ENCODE results near the gene ARHGEF38.

ARHGEF38 gene

GRCh38 chr4:105509291-105509690 lies 43.1 kb upstream of the ARHGEF38 start:
- H3F3A ChIP-seq (ENCODE audit: low read depth): no peaks in the 10 kb centered on the region
- H3K9ac ChIP-seq (ENCODE audit: low read depth, low read length, poor library complexity, severe bottlenecking): no peak overlapping the region
- no peaks in the 10 kb centered on the region for H3K27me3 ChIP-seq (ENCODE audit: insufficient read depth, low read length, poor library complexity, severe bottlenecking)
- H3K4me1 ChIP-seq (ENCODE audit: insufficient read depth, low read length, poor library complexity, severe bottlenecking): no peaks in the 10 kb centered on the region
- H4K20me1 ChIP-seq (ENCODE audit: insufficient read depth, low read length, poor library complexity, severe bottlenecking): no peaks in the 10 kb centered on the region
- no peak overlapping the region for H3K4me3 ChIP-seq (ENCODE audit: low read length, poor library complexity, severe bottlenecking)
- H3K36me3 ChIP-seq (ENCODE audit: insufficient read depth, low read length): no peaks in the 10 kb centered on the region
- no peak overlapping the region for H3K4me2 ChIP-seq (ENCODE audit: low read depth, low read length, poor library complexity, severe bottlenecking)
- no peak for TF ChIP-seq EZH2phosphoT487 (IDR thresholded peaks at IDR 0.05; ENCODE audit: borderline replicate concordance)
- no peak for TF ChIP-seq CTCF (conservative IDR thresholded peaks at IDR 0.05; ENCODE audit: low read length)
- H2AFZ ChIP-seq (ENCODE audit: low read length): no peak overlapping the region
- H3K9me2 ChIP-seq (replicated peaks; ENCODE audit: low read depth, low read length): no peaks in the 10 kb centered on the region
- no peaks in the 10 kb centered on the region for H3K79me2 ChIP-seq (ENCODE audit: insufficient read depth, low read length)
- no peaks in the 10 kb centered on the region for H3K9me3 ChIP-seq (ENCODE audit: insufficient read depth, low read depth, low read length)

GRCh38 chr4:105509714-105510113 lies 42.7 kb upstream of the ARHGEF38 start:
- no peaks in the 10 kb centered on the region for H3K36me3 ChIP-seq (ENCODE audit: insufficient read depth, low read length)
- H3K9me3 ChIP-seq (ENCODE audit: insufficient read depth, low read depth, low read length): no peaks in the 10 kb centered on the region
- no peak overlapping the region for H3K4me3 ChIP-seq (ENCODE audit: low read length, poor library complexity, severe bottlenecking)
- no peaks in the 10 kb centered on the region for H3F3A ChIP-seq (ENCODE audit: low read depth)
- no peak for TF ChIP-seq EZH2phosphoT487 (IDR thresholded peaks at IDR 0.05; ENCODE audit: borderline replicate concordance)
- H3K79me2 ChIP-seq (ENCODE audit: insufficient read depth, low read length): no peaks in the 10 kb centered on the region
- no peak overlapping the region for H2AFZ ChIP-seq (ENCODE audit: low read length)
- H3K4me1 ChIP-seq (ENCODE audit: insufficient read depth, low read length, poor library complexity, severe bottlenecking): no peaks in the 10 kb centered on the region
- no peaks in the 10 kb centered on the region for H4K20me1 ChIP-seq (ENCODE audit: insufficient read depth, low read length, poor library complexity, severe bottlenecking)
- H3K4me2 ChIP-seq (ENCODE audit: low read depth, low read length, poor library complexity, severe bottlenecking): no peak overlapping the region
- H3K9ac ChIP-seq (ENCODE audit: low read depth, low read length, poor library complexity, severe bottlenecking): no peak overlapping the region
- no peaks in the 10 kb centered on the region for H3K9me2 ChIP-seq (replicated peaks; ENCODE audit: low read depth, low read length)
- no peaks in the 10 kb centered on the region for H3K27me3 ChIP-seq (ENCODE audit: insufficient read depth, low read length, poor library complexity, severe bottlenecking)

GRCh38 chr4:105510245-105510644 lies 42.2 kb upstream of the ARHGEF38 start:
- TF ChIP-seq EZH2phosphoT487 (IDR thresholded peaks at IDR 0.05; ENCODE audit: borderline replicate concordance): no peak
- no peak for TF ChIP-seq CTCF (conservative IDR thresholded peaks at IDR 0.05; ENCODE audit: low read length)
- Histone ChIP-seq H3K79me2 (ENCODE audit: insufficient read depth, low read length) (no peaks in the 10 kb centered on the region), H4K20me1 (ENCODE audit: insufficient read depth, low read length, poor library complexity, severe bottlenecking) (no peaks in the 10 kb centered on the region), H2AFZ (ENCODE audit: low read length) (no peak overlapping the region), H3K9me3 (ENCODE audit: insufficient read depth, low read depth, low read length) (no peaks in the 10 kb centered on the region), H3K4me1 (ENCODE audit: insufficient read depth, low read length, poor library complexity, severe bottlenecking) (no peaks in the 10 kb centered on the region), H3K27me3 (ENCODE audit: insufficient read depth, low read length, poor library complexity, severe bottlenecking) (no peaks in the 10 kb centered on the region), H3K9ac (ENCODE audit: low read depth, low read length, poor library complexity, severe bottlenecking) (no peak overlapping the region), H3F3A (ENCODE audit: low read depth) (no peaks in the 10 kb centered on the region), H3K4me3 (ENCODE audit: low read length, poor library complexity, severe bottlenecking) (no peak overlapping the region), H3K36me3 (ENCODE audit: insufficient read depth, low read length) (no peaks in the 10 kb centered on the region), H3K9me2 (replicated peaks; ENCODE audit: low read depth, low read length) (no peaks in the 10 kb centered on the region), H3K4me2 (ENCODE audit: low read depth, low read length, poor library complexity, severe bottlenecking) (no peak overlapping the region)

Data from Loucy (cell line).